T-helper 1 cell treated with Interleukin-12 subunit alpha and Interleukin-12 subunit beta and Interleukin-4 antibody, amounts not matched to agents 30 ng/mL and 1 ng/mL, for 36 hours (primary cell): Measurements from ENCODE around the gene HOXB6. TPM values are rescaled to one million over a fixed set of nuclear protein-coding genes. Genes with fewer than 3 reads are reported as not detected.

ENCODE experiments used
- intact Hi-C: fragments of 100-400 bp; cut with micrococcal nuclease; formaldehyde crosslinking; loops from one replicate; pipeline ENCODE4 v1.15.1; 2024
- total RNA-seq: library from RNA; stranded (reverse); gene quantifications from 2 replicates; pipeline ENCODE4 v1.2.3, GENCODE V29; 2022

Gene HOXB6
- total RNA-seq, 1 donor from 2014 or later, result 0.25 TPM

DNA sequence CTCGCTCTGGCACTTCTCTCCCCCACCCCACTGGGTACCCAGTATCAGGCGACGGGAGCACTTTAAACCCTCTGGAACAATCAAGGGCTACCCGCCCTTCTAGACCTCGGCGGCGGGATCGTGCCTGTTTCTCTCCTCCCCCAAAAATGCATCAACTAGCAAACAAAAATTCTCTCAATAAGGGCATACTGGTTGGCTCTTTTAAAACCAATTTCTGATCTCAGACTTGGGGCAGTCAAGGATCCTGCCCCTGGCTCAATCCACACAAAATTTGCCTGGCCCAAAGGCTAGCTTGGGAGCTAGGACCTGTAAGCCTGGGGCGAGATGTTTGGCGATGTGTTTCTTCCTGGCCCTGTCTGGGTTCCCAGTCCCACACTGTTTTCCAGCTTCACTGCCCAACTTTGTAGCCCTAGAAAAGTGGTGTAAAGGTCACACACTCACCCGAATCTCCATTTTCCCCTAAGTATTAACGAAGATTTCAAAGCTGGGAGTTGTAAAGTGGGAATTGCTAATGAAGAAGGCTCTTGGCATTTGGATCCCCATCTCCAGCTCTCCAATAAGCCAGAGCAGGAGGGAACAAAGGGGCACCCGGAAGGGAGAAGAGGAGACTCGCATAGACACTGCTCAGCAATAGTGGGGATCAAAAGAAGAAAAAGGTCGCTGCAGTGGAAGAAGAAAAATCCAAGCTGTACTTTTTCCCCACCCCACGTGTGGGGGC is 45.5 kb downstream of the HOXB6 start:
- intact Hi-C loops, result no loop called here

DNA sequence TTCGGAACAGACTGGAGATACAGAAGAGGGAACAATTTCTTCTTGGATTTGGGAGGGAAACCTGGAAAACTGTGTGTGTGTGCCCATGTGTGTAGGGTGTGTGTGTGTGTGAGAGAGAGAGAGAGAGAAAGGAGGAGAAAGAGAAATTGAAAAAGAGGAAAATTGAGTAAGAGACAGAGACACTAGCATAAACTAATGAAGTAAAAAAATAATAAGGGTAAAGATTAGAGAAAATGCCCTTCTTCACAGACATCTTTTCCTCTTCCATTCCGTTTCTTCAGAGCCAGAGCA is 46.0 kb downstream of the HOXB6 start:
- intact Hi-C loops, result no loop called here

DNA sequence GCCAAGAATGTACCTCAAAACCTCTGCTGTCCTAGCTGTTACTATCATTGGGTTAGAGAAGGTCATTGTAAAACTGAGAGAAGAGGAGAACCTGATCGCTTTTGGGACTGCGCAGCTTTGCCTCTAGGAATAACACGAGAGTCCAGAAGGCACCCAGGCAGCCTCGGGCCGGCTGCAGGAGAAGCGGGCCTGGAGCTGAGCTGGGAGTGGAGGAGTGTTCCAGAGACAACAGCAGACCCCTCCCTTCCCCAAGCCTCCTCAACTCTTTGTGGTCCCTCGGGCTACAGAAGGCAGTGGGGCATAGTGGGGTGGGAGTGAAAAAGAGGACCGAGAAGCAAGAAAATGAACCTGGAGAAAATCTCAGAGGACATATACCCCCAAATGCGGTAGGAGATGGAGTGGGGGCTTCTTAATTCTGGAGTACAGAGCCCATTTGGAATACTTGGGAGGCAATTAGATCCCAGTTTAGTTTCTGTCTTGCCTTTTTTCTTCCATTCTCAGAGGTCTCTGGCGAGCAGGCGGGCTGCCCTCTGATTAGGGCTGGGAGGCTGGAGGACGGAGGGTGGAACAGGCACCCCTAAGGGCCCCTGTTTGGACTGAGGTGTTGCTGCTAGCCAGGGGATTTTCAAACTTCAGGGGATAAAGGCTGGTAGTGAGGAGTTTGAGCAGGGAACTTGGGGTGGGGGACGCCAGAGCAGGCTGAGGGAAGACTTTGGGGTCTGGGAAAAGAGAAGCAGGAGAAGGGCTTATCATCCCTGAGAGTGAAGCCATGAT is 46.5 kb downstream of the HOXB6 start:
- intact Hi-C loops, result no loop called here

DNA sequence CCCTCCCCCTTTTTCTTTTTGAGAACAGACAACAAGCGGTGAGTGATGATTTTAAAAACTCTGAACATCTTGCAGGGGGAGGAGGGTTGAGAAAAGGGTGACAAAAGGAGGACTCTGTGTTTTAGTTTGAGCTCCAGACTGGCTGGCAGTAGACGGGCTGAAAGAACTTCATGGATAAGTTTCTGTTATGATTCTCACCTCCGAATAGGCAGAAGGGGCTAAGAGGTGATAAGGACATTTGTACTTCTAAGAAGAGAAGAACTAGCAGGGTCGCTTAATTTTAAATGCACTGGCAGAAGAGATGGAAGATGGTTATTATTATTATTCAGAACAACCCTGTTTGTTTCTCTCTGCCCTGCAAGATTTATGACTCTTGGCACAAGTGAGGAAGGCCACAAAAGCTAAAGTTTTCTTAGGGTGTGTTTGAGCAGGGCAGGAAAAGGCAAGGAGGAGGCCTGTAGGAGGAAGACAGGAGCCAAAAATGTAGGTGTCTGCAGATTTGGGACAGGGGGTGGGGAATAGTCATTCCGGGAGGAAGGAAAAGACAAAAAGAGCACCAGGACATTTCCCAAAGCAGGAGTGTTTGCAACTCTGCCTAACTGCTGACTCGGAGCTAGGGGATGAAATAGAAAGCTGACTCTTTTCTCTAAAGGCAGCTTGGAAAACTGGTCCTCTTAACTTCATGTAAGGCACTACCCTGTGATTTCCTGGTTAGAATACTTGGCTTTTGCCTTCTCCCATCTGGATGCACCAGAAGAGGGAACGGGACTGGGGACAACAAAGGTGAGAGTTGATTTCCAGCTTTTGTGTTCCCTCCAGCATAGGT is 48.0 kb downstream of the HOXB6 start:
- intact Hi-C loops, result no loop called here

DNA sequence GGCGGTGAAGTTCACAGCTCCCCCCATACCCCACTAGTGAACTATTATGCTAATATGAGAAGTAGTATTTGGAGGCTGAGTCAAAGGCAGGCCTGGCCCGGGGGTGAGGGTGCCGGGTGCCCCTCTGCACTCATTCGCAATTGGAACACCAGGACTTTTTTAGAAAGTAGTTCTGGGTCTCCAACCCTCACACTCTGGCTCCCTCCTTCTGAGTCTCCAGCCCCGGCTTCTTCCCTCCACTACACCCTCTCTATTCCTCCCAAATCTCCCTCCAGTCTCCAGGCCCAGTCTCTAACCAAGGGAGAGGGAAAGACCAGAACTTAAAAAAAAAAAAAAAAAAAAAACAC is 48.6 kb downstream of the HOXB6 start:
- intact Hi-C loops, result no loop called here

DNA sequence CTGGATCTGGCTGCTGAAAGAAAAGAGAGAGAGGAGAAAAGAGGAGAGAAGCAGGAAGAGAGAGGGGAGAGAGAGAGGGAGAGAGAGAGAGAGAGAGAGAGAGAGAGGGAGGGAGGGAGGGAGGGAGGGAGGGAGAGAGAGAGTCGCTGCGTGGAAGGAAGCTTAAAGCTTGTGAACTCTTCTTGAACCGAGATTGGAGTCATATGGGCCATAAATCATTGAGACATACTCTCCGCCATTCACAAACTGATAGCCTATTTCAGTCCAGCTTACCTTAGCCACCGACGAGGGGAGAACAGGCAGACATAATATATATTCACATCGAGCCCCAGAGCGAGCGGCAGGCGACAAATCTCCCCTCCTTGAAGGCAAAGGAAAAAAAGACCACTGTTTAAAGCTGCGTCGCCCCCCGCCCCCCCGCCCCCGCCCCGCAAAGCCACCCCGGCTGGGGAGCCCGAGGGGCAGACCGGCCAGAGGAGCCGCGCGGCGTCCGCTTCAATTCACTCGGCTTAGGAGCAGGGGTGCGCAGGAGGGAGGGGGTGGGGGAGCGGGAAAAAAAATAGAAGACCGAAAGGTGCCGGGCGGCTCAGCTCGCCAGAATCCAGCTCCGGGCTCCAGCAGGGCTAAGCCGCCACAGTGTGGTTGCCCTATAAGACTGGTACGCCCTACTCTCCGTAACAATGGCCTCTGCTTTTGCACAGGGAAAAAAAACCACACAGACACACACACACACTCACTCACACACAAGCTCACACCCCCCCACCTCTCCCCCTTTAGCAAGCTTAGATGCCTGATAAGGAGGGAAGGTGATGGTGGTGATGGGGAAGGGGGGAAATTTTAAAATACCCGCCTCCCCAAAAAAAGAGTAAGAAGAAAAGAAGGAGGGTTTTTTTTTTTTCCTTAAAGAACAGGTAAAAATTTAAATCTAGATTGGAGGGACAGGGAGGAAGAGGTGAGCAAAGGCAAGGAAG is 49.2 kb downstream of the HOXB6 start:
- intact Hi-C loops, result no loop called here

DNA sequence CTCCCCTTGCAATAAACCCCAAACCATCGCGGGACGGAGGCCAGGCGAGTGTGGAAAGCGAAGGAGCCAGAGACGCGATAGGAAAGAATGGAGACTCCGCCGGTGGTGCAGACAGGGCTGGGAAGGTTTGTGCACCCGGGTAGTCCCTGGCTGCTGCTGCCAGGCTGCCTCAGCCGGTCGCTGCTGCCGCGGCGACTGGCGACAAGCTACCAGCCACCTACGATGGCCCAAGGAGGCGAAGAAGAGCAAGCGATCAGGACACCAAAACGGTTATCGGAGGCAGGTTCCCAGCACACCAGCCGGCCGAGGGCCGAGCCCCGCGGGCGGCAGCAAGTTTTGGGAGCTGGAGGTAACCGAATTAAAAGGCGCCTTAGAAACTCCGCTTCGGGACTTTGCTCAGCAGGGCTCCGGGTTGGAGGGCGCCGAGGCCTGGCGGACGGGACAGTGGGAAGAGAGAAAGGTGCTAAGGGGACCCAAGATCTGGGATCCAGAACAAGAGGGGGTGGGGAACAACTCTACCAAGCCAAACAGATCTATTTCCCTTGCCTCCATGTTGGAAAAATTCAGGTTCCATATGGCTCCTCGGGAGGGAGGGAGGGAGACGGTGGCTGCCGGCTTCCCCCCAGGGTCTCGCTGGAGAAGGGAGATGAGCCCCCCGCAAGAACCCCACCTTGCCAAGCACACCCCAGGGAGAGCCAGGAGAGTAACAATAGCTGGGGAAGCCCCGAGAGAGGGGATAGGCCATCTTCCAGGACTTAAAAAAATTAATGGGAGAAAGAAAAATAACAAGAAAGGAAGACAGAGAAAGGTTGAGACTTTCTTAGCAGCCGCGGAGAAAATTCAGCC is 50.2 kb downstream of the HOXB6 start:
- intact Hi-C loops, result no loop called here

DNA sequence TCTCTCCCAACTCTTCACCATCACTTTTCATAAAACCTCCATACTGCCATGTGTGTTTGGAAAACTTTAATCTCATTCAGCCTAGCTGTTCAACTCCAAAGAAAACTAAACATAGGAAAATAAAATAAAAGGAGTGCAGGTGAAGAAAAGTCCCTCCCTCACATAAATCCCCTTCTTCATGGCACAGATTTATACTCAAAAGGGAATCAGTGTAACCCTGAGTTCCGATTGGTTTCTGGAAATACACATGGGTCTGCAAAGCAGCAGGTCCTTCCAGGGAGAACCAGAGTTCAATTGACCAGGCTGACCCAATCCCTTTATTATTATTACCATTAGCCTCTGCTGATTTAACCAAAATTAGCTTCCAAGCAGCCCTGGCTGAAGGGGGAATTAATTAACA is 51.0 kb downstream of the HOXB6 start:
- intact Hi-C loops, result no loop called here

DNA sequence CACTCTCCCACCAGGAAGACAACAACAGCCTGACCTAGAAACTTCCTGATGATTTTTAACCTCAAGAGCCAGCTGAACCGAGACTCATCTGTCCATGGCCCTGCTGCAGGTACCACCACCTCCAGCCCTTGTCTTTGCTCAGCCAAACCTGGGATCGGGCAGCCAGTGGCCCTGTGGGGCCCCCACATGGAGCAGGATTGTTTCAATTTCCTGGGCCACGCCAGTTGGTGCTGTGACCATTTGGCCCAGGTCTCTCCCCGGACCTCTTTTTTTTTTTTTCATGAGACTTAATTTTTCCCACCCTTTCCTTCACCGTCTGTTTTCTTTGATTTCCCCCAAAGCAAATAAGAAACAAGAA is 51.6 kb downstream of the HOXB6 start:
- intact Hi-C loops, result no loop called here

DNA sequence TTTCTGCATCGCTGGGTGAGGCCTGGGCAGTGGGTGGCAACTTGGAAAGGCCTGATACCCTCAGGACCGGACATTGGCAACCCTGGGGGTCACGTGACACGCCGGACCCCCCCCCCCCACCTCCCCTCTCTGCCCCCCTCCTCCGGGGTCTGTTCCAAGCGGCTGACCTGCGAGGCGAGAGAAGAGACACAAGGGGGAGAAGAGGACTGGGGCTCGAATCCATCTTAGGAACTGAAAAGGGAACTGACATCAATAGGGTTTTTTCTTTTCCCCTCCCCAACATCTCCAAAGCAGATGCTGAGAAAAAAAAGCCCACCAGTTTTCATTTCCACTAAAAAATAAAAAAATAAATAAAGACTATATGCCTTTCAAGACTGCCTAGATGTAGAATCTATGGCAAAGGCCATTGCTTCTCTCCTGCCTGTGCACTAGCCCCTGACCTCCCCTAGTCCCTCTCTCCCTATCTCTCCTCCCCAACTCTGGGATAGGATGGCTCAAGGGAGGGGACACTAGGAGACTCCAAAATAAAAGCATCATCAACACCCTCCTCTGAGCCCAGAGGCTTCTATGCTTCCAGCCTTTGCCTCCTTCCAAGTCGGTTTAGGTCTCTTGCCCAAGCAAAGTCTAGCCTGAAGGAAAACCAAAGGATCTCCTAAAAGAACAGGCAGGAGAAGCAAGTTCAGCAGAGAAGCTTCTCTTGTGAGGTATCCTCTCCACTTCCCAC is 52.2 kb downstream of the HOXB6 start:
- intact Hi-C loops, result no loop called here

DNA sequence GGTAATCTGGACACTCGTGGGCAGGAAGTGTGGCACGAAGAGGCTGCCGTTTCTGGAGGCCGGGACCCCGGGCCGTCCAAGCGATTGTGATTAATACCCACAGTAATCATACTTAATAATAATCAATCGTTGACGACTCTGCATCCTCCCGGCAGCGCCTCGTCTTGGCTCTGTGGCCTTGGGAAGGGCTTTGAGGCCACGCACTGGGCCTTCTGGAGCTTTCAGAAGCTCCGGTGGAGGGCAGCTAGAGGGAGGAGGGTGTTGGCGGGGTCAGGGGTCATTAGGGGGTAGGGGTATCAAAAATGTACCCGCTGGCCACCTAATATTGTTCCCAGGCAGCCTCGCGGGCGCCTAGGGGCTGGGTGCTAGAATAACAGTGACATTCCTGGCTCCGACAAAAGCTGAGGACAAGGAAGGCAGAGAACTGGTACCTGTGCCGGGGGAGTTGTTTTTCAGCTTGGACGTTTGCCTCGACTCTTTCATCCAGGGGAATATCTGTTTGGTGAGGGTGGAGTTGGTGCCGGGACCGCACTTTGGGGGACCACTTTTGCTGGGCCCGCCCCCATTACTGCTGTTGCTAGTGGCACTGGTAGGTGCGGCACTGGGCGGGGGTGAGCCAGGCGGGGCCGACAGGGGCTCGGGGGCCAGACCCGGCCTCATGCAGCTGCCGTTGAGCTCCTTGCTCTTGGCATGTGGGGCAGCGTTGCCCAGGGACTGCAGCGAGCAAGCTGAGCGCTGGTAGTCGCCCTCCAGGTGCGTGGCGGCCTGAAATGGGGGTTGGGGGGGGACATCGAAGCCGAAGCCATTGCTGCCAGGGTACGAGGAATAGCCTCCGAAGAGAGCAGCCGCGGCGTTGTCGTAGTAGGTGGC is 53.0 kb downstream of the HOXB6 start:
- intact Hi-C loops, result no loop called here

DNA sequence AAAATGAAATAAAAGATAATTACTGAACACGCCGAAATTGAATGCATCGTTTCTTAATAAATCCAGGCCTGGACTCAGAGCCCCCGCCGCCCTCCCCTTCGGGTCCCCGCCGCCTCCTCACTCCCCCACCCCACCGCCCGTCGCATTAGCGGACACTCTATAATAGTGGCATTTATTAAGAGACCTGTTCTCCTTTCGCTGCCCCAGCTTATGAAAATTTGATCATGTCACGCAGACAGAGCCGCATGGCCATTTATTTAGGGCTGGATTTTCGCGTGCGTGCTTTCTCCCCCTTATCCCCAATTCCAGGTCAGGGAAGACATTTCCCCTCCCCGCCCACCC is 53.6 kb downstream of the HOXB6 start:
- intact Hi-C loops, result no loop called here

DNA sequence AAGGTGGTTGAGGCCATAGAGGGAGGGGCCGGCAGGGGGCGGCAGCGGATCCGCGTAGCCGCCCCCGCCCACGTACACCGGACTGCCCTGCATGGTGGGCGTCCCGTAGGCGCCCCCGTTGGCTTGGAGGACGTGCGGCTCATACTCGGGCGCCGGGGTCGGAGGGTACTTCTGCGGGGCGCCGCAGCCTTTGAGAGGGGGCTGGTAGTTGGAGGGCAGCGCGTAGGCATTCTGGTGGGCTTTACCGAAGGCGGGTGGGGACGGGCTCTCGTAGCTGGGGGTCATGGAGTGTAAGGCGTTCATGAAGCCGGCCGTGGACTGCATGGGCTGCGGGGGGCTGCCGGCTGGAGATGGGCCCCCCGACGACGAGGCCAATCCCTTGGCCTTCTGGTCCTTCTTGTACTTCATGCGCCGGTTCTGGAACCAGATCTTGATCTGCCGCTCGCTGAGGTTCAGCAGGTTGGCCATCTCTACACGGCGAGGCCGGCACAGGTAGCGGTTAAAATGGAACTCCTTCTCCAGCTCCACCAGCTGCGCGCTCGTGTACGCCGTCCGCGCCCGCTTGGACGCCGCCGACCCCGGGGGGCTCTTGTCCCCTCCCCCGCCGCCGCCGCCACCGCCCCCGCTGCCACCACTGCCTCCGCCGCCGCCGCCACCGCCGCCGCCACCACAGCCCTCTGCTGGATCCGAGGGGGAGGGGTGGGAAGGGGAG is 54.1 kb downstream of the HOXB6 start:
- intact Hi-C loops, result no loop called here

DNA sequence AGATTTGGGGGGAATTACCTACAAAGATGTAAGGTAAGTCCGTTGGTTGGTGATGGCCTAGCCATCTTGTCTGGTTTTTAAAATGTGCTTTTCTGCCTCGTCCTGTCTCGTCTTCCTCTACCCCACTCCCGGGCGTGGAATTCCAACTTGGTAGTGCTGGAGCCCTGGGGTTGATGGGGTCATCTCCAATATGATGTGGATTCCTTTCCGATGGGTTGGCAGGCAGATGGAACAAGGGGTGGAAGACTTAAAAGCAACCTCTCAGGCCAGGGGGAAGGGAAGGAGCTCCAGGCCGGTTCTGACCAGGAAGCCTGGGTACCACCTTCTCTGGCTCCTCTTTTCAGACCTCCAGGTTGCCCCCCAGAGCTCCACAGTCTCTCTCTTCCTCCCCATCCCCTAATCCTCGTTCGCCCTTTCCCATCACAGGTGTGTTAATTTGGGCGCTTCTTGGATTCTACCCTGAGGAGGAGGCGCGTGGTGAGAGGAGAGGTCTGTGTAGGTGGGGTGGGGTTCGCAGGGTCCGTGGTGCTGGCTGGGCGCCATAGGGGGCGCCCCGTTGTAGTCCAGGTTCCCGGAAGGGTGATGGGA is 54.8 kb downstream of the HOXB6 start:
- intact Hi-C loops, result no loop called here

DNA sequence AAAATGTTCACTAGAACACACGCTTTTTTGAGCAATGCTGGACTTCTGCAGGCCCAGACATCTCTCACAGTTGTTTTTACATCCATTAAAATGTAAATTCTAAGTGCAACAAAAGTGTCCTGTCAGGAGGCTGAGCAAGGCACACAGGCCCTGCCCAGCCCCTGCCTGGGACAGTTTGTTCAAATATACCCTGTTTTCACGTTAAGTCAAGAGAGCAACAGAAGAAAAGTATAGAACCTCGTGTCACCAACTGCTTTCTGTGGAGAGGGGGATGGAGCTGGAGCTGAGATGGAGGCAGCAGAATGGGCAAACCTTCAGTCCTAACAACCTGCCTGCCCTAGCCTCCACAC is 55.5 kb downstream of the HOXB6 start:
- intact Hi-C loops, result no loop called here

DNA sequence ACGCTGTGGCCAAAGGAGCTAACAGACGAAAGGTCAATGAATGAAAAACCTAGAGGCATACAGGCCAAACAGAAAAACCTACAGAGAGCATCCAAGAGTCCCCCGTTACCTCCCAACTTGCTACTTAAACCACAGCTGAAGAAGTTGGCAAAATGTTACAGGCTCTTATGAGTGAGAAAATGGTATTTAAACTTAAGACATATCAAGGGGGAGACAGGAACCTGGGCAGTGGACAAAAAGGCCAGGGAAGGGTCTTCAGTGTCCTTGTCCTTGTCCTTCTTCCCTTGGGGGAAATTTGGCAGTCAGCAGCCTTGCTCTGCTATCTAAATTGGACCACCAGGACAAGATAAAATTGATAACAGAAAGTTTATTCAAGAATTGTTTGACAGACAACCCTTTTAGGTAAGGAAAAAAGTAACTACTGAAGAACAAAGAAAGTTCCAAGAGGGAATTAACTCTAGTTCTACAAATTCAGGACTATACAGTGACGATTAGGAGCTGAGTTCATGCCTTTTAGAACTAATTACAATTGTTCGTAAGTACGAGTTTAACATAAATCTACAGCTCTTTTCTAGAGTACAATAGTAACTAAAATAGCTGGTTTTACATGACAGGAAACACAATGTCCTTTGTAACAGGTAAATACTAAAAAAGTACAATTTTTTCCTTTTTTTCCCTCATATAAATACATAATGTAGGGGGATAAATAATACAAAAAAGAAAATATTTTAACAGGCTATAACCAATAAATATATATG is 56.1 kb downstream of the HOXB6 start:
- intact Hi-C loops, result no loop called here

DNA sequence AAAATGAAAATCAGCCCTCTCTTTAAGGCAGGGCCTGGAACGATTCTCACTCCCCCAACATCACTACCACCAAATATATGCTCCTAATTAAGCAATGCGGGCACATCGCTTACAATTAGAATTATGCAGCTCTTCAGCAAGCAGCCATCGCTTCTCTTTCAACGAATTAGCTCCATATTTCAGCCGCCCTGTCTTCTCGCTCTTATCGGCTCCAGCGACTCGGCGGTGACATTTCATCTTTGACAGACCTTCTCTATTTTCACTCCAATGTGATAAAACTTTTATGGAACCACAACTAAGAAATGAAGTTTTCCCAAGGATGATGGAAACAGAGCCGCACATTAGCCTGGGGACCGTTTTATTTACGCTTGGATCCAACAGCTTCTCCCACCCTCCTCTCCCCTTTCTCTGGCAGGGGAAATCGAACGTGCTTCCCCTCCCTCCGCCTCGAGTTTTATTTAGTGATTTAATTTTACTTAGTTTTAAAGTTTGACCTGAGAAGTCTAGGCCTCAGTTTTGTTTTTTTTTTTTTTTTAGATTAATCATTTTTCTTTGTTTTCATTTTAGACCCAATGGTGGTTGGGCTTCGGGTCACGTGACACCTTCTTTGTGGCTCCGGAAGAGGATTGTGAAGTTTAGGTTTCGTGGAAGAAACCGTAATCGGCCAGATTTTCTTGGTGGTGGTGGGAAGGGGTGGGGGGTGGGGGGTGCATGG is 56.8 kb downstream of the HOXB6 start:
- intact Hi-C loops, result no loop called here
